ENCODE data around the gene DAGLB.

- TF ChIP-seq FOXM1 (IDR thresholded peaks at IDR 0.05; ENCODE audit: borderline replicate concordance) (no peak), SUZ12 (IDR thresholded peaks at IDR 0.05) (no peak), ZNF384 (IDR thresholded peaks at IDR 0.05) (no peak), SP1 (IDR thresholded peaks at IDR 0.05) (no peak), FOXK2 (IDR thresholded peaks at IDR 0.05) (no peak), FOXA1 (IDR thresholded peaks at IDR 0.05) (no peak), CTBP1 (IDR thresholded peaks at IDR 0.05; ENCODE audit: borderline replicate concordance) (no peak), ELF4 (IDR thresholded peaks at IDR 0.05) (no peak)
Observed at GRCh38 chr7:6385909-6386560, 61.7 kb downstream of the DAGLB start.

Data from HEK293T (cell line).